Measurements from ENCODE around the gene TMCC1.
A peak's percentile ranks its signal among the peaks of the same experiment; 100 is the strongest.

Gene TMCC1

DNA sequence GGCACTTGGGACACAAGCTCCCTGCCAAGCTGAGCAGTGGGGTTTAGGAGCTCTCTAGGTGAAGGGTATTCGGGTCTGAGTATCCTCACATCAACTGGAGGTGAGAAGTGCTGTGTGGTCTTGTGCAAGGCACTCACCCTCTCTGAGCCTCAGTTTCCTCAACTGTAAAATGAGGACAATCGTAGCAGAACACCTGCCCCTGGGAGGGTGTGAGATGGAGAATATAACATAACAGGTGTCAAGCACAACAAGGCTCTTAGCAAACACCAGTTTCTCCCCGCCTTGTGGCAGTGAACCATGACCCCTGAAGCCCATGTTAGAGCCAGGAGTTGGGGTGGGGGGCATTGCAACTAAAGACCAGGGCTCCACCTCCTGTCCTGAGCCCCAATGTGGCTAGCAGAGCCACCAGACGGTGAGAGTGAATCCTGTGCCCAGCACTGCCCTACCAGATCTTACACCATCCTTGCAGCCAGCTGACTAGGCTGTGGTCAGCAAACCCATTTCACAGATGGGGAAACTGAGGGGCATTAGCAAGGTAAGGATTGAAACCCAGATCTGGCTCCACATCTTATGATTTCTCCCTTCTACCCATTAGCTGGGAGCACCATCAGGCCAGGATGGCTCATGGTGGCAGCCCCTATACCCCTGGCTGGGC is 284.4 kb downstream of the TMCC1 start:
- H3K4me3 ChIP-seq (ENCODE audit: low read depth, low read length) = no peak overlapping the region
- no peak for DNase-seq (ENCODE audit: low read depth)

DNA sequence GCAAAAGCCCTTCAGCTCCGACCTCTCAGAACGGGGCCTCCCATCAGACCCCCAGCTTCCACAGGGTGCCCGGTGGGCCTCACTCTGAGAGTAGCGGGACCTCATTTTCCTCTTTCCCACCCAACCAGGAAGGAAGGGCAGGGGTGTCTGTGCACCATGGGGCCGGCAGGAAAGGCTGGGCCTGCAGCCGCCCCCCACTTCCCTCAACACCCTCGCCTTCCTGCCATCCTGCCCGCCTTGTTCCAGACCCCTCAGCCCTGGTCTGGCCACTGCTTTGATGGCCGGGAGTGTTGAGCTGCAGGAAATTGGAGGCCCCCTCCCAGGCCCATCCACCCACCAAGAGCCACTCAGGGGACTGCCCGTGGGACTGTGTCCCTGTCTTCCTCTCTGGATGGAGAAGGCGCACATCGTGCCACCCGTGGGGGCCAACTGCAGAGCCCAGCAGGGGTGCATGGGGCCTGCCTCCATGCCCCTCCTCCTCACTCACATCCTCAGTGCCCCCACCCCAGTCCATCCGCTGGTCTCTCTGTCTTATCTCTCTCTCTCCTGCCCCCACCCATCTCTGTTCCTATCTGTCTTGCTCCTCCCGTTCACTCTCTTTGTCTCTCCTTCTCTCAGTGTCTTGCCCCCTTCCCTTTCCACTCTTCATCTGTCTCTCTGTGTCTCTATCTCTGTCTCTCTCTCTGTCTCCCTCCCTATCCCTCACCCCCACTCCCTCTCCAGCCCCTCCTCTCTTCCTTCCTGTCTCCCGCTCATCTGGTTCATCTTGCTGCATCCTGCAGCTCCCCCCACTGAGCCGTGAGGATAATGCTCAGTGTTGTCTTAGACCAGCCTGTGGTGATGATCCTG is 285.2 kb downstream of the TMCC1 start:
- DNase-seq (ENCODE audit: low read depth) = no peak
- H3K4me3 ChIP-seq (ENCODE audit: low read depth, low read length) = no peak overlapping the region

DNA sequence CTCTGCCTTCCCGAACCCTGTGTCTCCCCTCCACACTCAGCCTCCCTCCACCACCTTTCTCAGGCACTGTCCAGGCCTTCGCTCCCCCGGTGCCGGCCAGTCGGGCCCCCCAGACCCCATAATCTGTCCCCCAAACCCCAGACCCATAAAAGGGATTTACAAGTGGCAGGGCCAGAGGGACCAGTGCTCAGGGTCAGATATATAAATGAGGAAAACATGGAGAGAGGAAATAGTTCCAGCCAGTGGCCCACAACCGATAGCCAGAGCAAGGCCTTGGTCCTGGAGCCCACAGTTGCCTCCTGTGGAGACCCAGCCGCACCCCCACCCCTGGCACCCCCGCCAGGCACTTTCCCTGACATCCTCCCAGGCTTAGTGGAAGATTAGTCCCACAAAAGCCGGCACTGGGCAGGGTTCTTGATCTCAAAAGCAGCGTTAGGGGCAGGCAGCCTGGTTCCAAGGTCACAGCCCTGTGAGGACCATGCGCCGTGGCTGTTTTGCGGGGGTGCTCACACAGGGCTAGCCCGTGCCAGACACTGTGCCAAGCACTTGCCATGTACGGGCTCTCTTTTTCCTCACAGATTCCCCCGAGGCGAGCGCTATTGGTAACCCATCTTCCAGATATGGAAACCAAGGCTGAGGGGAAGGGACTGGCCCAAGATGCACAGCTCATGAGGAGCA is 286.0 kb downstream of the TMCC1 start:
- H3K4me3 ChIP-seq (ENCODE audit: low read depth, low read length) = peak overlapping the region; percentile 44

GRCh38 chr3:129606636-129607390 is 286.7 kb downstream of the TMCC1 start, which contains the start of gene PLXND1:
PLXND1 (minus strand) TSS chr3:129606676; CDS start chr3:129606639, 37 bp downstream.
- peak within 1 kb of the TSS; percentile 68 for H3K4me3 ChIP-seq (ENCODE audit: low read depth, low read length)
- no peak for DNase-seq (ENCODE audit: low read depth)

More for the DNA sequence above, 286.0 kb downstream of the TMCC1 start:
- DNase-seq (ENCODE audit: low read depth) = no peak

DNA sequence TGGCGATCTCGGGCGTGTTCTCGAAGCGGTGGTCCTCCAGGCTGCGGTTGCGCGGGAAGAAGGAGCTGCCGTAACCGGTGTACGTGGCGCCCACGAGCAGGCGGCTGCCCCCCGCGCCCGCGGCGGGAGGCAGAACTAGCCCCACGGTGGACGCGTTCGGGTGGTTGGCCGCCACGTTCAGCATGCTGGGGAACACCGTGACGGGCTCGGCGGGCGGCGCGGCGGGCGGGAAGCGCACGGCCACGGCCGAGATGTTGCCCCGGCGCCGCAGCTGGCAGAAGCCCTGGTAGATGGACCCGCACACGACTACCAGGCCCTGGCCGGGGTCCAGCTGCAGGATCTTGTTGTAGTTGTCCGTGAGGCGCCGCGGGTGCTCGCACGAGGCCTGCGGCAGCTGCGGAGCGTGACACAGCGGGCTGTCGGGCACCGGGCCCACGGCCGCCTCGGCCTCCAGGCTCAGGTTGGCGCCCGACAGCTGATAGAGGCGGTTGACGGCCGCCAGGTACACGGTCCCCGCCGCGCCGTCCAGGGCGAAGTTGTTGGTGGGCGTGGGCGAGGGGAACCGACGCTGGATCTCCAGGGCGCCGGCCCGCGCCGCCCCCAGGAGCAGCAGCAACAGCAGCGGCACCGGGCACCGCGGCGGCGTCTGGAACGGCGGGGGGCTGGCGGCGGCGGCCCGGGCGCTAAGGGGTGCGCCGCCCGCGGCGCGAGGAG is 287.4 kb downstream of the TMCC1 start:
- DNase-seq (ENCODE audit: low read depth) = no peak
- peak overlapping the region; percentile 68 for H3K4me3 ChIP-seq (ENCODE audit: low read depth, low read length)

GRCh38 chr3:129605203-129605921 is 288.1 kb downstream of the TMCC1 start:
- no peak for DNase-seq (ENCODE audit: low read depth)

DNA sequence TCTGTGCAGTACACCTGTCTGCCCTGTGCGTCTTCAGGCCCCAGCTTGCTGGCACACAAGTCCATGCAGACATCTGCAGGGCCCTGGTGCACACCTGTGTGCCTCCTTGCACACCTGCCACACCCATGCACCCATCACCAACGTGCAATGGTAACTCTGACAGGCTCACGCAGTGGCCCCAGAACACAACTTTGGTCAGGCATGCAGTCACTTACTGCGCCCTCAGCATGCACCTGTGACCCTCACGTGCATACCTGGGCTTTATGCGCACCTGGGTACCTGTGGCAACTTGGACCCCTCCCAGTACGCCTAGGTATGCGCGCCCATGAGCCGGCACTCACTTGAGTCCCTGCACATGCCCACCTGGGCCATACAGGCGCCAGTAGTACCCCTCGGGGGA is 288.7 kb downstream of the TMCC1 start:
- H3K4me3 ChIP-seq (ENCODE audit: low read depth, low read length) = peak overlapping the region; percentile 68

More at GRCh38 chr3:129605203-129605921, 288.1 kb downstream of the TMCC1 start:
- peak overlapping the region; percentile 68 for H3K4me3 ChIP-seq (ENCODE audit: low read depth, low read length)

DNA sequence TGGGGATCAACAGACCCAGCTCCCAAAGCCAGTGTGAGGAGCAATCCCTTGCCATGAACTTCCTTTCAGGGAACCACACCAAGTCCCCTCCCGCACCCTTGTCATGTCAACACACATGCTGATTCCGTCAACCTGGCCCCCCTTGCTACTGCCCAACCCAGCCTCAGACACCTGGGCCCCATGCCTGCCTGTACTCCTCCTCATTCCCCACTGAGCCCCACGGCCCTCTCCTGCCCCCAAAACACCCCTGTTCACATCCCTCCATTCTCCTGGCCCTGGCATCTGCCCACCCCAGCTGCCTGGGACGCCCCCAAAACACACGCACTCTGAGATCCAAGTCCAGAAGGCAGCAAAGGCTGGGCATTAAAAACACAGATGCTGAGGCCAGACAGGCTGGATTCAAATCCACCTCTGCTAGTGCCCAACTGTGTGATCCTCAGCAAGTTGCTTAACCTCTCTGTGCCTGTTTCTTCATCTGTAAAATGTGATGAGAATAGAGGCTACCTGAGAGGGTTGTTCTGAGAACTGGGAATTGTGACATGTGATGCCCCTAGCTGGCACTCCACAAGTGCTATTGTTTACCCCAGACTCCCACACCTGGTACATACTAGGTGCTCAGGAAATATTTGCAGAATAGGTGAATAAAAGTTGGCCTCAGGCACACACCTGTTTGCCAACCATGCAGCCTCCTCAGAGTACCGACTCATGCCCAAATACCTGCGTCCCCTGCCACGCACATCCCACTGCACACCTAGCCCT is 289.3 kb downstream of the TMCC1 start:
- H3K4me3 ChIP-seq (ENCODE audit: low read depth, low read length) = peak overlapping the region; percentile 68
- DNase-seq (ENCODE audit: low read depth) = no peak

More for the DNA sequence above, 288.7 kb downstream of the TMCC1 start:
- DNase-seq (ENCODE audit: low read depth) = no peak

DNA sequence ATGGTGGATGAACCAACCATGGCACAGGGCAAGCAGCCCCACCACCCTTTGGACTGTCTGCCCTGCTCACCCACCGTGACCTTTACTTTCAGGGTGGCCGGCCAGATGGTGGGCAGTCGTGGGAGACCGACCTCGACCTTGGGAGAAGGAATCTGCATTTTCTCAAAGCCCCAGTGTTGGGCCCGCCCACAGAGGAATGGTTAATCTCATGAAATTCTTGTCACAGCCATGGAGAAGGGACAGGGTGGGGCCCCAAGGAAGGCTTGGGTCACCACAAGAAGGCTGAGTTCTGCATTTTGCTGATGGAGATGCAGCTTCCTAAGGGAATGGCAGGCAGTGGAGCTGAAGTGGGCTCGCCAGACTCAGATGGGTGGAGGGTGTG is 290.0 kb downstream of the TMCC1 start:
- peak overlapping the region; percentile 68 for H3K4me3 ChIP-seq (ENCODE audit: low read depth, low read length)
- DNase-seq (ENCODE audit: low read depth) = no peak

DNA sequence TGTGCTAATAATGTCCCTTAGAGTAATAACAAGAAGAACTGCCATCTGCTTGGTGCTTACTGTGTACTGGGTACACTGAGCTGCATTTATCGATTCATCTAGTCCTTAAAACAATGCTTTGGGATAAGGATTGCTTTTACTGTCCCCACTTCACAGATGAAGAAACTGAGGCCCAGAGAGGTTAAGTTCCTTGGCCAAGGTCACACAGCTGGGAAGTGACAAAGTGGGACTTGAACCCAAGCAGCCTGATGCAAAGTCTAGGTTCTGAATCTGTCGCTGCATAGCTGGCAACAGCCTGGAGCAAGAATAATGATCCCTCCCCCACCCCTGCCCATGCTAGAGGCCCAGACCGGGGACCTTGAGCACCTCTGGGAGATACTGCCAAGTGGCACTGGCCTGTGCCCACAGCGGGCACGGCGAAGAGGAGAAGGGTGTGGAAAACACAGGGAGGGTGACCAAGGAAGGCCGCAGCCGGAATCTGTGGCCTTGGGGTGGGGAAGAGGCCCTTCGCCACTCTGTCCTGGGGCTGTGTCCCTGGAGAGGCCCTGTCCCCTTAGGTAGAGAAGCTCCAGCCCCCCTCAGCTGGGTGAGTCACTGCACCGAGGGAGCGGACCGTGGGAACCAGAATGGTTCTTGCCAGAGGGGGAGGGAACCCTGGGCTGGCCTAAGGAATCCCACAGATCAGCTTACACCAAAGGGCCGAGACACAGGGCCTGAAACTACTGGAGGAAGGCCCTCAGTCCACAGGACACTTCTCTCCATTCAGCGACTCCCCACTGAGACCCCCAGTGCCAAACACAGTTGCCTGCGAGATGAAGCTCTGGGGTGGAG is 290.6 kb downstream of the TMCC1 start:
- peak; percentile 87 for DNase-seq (ENCODE audit: low read depth)
- H3K4me3 ChIP-seq (ENCODE audit: low read depth, low read length) = peak overlapping the region; percentile 68

DNA sequence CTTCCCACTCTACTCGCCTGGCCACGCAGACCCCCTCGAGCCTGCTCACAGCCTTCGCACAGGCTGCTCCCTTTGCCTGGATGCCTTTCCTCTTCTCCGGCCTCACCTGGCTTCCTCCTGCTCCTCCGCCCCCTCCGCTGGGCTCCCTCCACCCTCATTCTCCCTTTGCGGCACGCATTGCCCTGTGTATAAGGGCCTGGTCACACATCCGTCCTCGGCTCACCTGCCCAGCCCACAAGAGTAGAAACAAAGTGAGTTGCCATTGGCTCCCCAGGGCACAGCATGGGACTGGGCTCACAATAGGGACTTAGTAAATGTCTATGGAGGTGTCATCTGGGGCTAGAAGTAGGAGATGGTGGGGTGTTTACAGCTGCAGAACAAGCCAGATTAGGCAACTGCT is 291.2 kb downstream of the TMCC1 start:
- no peak overlapping the region for H3K4me3 ChIP-seq (ENCODE audit: low read depth, low read length)
- DNase-seq (ENCODE audit: low read depth) = no peak

DNA sequence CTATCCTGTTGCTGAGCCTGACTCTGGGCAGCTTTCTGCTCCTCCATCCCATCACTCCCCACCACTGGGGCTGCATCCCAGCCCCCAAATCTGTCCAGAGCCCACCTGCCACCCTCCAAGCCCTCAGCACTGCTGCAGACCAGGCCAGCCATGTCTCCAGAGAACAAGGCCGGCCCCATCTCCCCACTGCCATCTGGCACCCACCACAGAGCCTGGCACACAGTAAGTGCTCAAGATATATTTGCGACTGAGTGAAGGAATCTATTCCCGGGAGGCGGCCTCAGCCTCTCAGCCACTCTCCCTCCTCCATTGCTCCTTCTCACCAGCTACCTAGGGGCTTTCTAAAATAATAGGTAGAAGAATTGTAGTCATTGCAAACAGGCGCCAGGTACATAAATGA is 291.8 kb downstream of the TMCC1 start:
- no peak for DNase-seq (ENCODE audit: low read depth)
- H3K4me3 ChIP-seq (ENCODE audit: low read depth, low read length) = no peak overlapping the region

DNA sequence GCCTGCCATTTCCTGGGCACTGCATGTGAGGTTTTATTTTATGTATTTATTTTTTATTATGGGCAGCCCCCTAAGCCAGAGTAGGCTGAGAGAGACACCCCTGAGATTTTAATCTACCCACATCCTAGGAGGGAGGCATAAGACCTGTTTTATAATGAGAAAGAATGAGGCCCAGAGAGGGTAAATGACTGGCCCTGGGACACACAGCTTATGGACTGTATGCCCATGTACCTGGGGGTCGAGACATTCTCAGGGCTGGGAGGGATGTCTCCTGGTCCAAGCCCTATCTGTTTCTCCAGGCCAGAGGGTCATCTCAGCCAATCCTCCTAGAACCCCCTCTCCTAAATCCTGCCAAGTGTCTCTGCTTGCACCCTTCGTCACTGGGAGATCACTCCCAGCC is 293.2 kb downstream of the TMCC1 start:
- no peak overlapping the region for H3K4me3 ChIP-seq (ENCODE audit: low read depth, low read length)
- DNase-seq (ENCODE audit: low read depth) = no peak

GRCh38 chr3:129599607-129600006 is 293.9 kb downstream of the TMCC1 start:
- DNase-seq (ENCODE audit: low read depth) = no peak
- no peak overlapping the region for H3K4me3 ChIP-seq (ENCODE audit: low read depth, low read length)

- DNase-seq (ENCODE audit: low read depth) = no peak
- no peak overlapping the region for H3K4me3 ChIP-seq (ENCODE audit: low read depth, low read length)
Observed at GRCh38 chr3:129599073-129599472, 294.4 kb downstream of the TMCC1 start.

DNA sequence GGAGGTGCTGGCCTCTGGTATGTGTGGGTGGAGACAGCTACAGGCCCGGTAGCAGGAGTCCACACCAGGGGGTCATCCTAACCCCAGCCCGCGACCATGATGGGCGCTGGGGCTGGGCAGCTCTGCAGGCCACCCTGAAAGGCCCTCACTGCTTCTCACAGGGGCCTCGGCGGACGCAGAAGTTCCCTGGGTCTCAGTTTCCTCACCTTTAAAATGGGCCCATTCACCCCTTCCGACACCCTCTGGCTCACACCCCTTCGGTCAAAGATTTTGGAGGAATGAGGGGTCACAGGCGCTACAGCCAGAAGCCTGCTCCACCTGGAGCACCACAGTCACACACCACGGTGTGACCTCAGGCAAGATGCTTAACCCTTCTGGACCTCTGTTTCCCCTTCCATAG is 295.0 kb downstream of the TMCC1 start:
- no peak for DNase-seq (ENCODE audit: low read depth)
- no peak overlapping the region for H3K4me3 ChIP-seq (ENCODE audit: low read depth, low read length)

GRCh38 chr3:129598000-129598381 is 295.5 kb downstream of the TMCC1 start:
- H3K4me3 ChIP-seq (ENCODE audit: low read depth, low read length) = no peak overlapping the region

More at GRCh38 chr3:129598000-129598381, 295.5 kb downstream of the TMCC1 start:
- no peak for DNase-seq (ENCODE audit: low read depth)
